Measurements from ENCODE around the gene RIT1.

RIT1 gene

DNA sequence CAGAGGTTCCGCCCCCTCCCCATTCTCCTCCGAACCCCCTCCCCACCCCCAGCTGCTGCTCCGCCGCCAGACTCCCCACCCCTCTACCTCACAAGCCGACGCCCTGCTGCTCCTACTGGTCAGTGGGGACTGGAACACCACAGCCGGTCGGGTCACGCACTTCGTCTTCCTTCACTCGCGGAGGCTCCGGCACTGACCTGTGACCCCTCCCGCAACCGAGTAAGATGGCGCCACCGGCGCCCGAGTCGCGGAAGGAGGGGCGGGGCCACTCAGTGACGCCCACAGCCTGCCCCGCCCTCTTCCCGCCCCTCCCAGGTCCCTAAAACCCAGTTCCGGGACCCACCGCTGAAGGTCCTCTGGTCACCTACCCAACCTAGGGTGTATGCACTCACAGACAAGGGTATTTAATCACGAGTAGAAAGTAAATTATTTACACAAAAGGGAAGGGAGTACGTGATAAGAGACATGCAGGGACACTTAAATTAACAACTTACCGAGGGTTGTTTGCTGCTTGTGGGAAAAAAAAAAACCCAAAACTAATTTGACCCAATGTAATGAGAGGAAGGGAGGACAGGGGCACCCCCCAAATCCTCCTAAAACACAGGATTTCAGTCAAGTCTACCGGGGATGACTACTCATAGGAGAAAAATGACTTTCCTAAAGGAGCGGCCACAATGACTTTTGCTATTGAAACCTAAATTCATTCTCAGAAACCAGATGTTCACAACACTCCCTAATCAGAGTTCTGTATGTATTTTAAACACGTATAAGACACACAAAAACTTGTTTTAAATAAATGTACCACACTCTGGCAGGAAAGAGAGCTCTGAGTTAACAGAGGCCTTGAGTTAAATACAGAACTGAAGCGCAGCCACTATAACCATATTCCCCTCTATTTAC is at the start of gene RIT1:
Gene RIT1 (minus strand): TSS at position 194 of the 900 bp plus-strand sequence. CDS start 588 bp downstream, outside the sequence.
- peak; percentile 63 for DNase-seq (ENCODE audit: insufficient read length, low spot score)
- FAIRE-seq, result no peak
- TF ChIP-seq, protein P1, sequence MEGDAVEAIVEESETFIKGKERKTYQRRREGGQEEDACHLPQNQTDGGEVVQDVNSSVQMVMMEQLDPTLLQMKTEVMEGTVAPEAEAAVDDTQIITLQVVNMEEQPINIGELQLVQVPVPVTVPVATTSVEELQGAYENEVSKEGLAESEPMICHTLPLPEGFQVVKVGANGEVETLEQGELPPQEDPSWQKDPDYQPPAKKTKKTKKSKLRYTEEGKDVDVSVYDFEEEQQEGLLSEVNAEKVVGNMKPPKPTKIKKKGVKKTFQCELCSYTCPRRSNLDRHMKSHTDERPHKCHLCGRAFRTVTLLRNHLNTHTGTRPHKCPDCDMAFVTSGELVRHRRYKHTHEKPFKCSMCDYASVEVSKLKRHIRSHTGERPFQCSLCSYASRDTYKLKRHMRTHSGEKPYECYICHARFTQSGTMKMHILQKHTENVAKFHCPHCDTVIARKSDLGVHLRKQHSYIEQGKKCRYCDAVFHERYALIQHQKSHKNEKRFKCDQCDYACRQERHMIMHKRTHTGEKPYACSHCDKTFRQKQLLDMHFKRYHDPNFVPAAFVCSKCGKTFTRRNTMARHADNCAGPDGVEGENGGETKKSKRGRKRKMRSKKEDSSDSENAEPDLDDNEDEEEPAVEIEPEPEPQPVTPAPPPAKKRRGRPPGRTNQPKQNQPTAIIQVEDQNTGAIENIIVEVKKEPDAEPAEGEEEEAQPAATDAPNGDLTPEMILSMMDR (IDR thresholded peaks at IDR 0.05; ENCODE audit: insufficient read depth, missing control alignments), result no peak

DNA sequence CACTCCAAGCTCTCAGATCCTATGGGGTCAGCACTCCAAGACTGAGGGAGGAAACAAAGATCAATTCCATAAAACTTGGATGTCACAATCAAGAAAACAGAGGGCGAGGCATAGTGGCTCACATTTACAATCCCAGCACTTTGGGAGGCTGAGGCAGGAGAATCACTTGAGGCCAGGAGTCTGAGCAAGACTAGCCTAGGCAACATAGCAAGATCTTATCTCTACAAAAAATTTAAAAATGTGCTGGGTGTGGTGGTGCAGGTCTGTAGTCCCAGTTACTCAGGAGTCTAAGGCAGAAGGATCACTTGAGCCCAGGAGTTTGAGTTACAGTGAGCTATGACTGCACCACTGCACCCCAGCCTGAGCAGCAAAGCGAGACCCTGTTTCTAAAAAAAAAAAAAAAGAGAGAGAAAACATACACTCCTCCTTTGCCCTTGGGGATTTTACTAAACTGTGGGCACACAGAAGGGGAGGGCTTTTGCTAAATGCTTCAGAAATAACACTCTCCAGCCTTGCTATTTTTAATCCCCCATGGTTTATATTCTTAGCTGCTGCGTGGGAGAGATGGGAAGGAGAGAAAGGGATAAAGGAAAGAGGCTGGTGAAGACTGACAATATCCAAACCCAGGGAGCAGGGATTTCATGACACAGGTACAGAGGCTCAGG is 49.1 kb upstream of the RIT1 start:
- TF ChIP-seq, protein P1 (IDR thresholded peaks at IDR 0.05; ENCODE audit: insufficient read depth, missing control alignments), result no peak
- DNase-seq (ENCODE audit: insufficient read length, low spot score), result no peak
- no peak for FAIRE-seq

GRCh38 chr1:155957411-155957915 is 46.3 kb upstream of the RIT1 start:
- DNase-seq (ENCODE audit: insufficient read length, low spot score) (no peak), FAIRE-seq (no peak)
- TF ChIP-seq, protein P1 (IDR thresholded peaks at IDR 0.05; ENCODE audit: insufficient read depth, missing control alignments), result no peak

DNA sequence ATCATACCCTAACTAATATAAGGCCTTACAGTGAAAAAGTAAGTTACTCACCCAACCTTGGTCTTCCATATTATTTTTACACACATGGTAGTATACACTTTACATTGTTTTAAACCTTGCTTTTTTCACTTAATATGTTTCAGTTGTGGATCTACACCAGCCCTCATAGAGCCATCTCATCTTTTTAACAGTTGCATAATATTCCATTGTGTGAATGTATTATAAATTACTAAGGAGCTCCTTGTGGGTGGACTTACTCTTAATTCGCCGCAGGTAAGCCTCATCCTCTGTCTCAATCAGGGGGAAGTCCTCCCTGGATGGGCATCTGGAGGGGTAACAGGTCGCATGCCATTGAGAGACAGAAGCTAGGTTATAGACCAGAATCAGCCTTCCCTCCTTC is 43.5 kb upstream of the RIT1 start:
- TF ChIP-seq, protein P1 (IDR thresholded peaks at IDR 0.05; ENCODE audit: insufficient read depth, missing control alignments), result no peak
- no peak for DNase-seq (ENCODE audit: insufficient read length, low spot score)
- no peak for FAIRE-seq

- FAIRE-seq (no peak), DNase-seq (ENCODE audit: insufficient read length, low spot score) (no peak)
- TF ChIP-seq, protein P1 (IDR thresholded peaks at IDR 0.05; ENCODE audit: insufficient read depth, missing control alignments), result no peak
These were observed 41.3 kb upstream of the RIT1 start for GRCh38 chr1:155952505-155952890.

- FAIRE-seq (no peak), DNase-seq (ENCODE audit: insufficient read length, low spot score) (no peak)
- TF ChIP-seq, protein P1 (IDR thresholded peaks at IDR 0.05; ENCODE audit: insufficient read depth, missing control alignments), result no peak
These were observed 40.8 kb upstream of the RIT1 start for GRCh38 chr1:155951753-155952504.
